ENCODE results near the gene MAP3K12. TPM values are rescaled to one million over a fixed set of nuclear protein-coding genes. Genes with fewer than 3 reads are reported as not detected.

MAP3K12 gene
- polyA plus RNA-seq, 1 donor from 2014 or later: 82.0 TPM

DNA sequence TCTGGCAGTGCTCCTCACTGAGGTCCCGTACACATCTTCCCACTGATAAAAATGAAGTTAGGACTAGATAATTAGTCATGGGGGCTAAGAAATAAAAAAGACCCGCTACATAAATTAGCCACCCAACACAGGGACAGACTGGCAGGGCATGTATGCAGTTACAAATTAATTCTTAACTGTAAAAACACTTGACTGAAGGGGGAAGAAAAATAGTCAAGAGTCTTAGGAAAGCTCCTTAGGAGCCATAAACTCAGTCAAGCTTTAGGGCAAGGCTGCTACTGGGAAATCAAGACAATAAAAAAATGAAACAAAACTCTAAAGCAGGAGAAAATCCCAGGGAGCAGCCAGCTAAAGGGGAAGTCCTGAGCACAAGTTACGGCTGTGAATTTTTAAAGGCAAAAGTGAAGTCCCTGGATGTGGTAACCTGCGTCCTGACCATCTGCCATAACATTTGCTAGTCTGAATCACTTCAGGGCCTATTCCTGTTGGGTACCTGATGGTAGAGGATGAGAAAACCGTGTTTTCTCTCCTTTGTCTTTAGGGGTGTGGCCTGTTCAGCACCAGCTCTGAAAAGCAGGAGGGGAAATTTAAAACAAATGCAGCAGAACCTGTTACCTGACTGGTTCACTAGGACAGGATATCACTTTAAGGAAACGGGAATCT lies 15.5 kb upstream of the MAP3K12 start:
- Histone ChIP-seq H3K27me3 (ENCODE audit: insufficient read depth, low read depth, low read length) (no peaks in the 10 kb centered on the region), H3K79me2 (replicated peaks; ENCODE audit: insufficient read depth, low read length) (no peaks in the 10 kb centered on the region), H3K9me2 (ENCODE audit: insufficient read depth, low read length) (no peaks in the 10 kb centered on the region), H3K9me3 (ENCODE audit: low read length) (no peaks in the 10 kb centered on the region), H3K9ac (ENCODE audit: low read length) (no peak overlapping the region), H3K4me3 (ENCODE audit: low read length) (no peak overlapping the region), H4K20me1 (ENCODE audit: insufficient read depth) (no peaks in the 10 kb centered on the region), H3K4me2 (ENCODE audit: low read length) (no peak overlapping the region), H2AFZ (ENCODE audit: low read depth, low read length) (no peak overlapping the region), H3F3A (ENCODE audit: insufficient read depth, low read length, poor library complexity, severe bottlenecking) (no peaks in the 10 kb centered on the region), H3K27ac (ENCODE audit: low read length) (no peak overlapping the region), H3K36me3 (ENCODE audit: insufficient read depth, low read length) (no peaks in the 10 kb centered on the region)
- TF ChIP-seq POLR2AphosphoS5 (IDR thresholded peaks at IDR 0.05) (no peak), EP300 (conservative IDR thresholded peaks at IDR 0.05; ENCODE audit: poor library complexity, severe bottlenecking) (no peak), EZH2 (IDR thresholded peaks at IDR 0.05; ENCODE audit: borderline replicate concordance, insufficient read depth, low read length, poor library complexity, severe bottlenecking) (no peak), SMC3 (conservative IDR thresholded peaks at IDR 0.05; ENCODE audit: poor library complexity) (no peak), TAF1 (IDR thresholded peaks at IDR 0.05; ENCODE audit: low read depth) (no peak), MXI1 (conservative IDR thresholded peaks at IDR 0.05; ENCODE audit: poor library complexity, severe bottlenecking) (no peak), RAD21 (conservative IDR thresholded peaks at IDR 0.05) (no peak)
- TF ChIP-seq, protein P1, sequence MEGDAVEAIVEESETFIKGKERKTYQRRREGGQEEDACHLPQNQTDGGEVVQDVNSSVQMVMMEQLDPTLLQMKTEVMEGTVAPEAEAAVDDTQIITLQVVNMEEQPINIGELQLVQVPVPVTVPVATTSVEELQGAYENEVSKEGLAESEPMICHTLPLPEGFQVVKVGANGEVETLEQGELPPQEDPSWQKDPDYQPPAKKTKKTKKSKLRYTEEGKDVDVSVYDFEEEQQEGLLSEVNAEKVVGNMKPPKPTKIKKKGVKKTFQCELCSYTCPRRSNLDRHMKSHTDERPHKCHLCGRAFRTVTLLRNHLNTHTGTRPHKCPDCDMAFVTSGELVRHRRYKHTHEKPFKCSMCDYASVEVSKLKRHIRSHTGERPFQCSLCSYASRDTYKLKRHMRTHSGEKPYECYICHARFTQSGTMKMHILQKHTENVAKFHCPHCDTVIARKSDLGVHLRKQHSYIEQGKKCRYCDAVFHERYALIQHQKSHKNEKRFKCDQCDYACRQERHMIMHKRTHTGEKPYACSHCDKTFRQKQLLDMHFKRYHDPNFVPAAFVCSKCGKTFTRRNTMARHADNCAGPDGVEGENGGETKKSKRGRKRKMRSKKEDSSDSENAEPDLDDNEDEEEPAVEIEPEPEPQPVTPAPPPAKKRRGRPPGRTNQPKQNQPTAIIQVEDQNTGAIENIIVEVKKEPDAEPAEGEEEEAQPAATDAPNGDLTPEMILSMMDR (IDR thresholded peaks at IDR 0.05; ENCODE audit: poor library complexity, severe bottlenecking): no peak
- TF ChIP-seq, protein P2, sequence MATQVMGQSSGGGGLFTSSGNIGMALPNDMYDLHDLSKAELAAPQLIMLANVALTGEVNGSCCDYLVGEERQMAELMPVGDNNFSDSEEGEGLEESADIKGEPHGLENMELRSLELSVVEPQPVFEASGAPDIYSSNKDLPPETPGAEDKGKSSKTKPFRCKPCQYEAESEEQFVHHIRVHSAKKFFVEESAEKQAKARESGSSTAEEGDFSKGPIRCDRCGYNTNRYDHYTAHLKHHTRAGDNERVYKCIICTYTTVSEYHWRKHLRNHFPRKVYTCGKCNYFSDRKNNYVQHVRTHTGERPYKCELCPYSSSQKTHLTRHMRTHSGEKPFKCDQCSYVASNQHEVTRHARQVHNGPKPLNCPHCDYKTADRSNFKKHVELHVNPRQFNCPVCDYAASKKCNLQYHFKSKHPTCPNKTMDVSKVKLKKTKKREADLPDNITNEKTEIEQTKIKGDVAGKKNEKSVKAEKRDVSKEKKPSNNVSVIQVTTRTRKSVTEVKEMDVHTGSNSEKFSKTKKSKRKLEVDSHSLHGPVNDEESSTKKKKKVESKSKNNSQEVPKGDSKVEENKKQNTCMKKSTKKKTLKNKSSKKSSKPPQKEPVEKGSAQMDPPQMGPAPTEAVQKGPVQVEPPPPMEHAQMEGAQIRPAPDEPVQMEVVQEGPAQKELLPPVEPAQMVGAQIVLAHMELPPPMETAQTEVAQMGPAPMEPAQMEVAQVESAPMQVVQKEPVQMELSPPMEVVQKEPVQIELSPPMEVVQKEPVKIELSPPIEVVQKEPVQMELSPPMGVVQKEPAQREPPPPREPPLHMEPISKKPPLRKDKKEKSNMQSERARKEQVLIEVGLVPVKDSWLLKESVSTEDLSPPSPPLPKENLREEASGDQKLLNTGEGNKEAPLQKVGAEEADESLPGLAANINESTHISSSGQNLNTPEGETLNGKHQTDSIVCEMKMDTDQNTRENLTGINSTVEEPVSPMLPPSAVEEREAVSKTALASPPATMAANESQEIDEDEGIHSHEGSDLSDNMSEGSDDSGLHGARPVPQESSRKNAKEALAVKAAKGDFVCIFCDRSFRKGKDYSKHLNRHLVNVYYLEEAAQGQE (IDR thresholded peaks at IDR 0.05; ENCODE audit: borderline replicate concordance): no peak

DNA sequence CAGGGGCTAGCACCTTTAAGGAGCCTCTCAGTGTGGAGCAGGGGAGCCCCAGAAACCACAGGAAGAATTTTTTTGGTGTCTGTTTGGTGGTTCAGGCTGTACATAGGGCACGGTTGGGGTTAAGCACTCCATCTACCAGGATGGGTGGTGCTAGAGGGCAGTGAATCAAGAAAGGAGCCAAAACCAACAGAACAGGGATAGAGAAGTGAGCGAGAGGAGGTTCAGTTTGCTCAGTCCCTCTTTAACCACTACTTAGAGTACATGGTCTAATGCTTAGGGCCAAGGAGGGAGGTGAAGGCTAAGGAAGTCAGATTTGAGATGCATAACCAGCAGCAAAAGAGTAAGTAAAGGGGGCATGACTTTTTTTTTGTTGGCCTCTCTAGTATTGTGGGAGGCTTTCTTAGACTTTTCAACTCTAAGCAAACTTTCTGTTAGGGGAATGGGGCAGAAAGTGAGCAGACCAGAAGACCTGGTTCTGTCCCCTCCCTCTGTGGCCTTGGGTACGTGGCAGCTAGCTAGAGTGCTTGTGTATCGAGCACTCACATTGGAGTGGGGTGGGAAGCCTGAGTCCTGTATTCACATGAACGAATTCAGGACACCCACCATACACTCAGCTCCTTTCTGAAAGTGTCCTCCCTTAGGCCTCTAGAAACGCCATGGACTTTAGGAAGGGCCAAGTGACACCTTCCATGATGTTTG lies 14.6 kb upstream of the MAP3K12 start:
- no peaks in the 10 kb centered on the region for H3K36me3 ChIP-seq (ENCODE audit: insufficient read depth, low read length)
- no peak overlapping the region for H3K9ac ChIP-seq (ENCODE audit: low read length)
- H3K79me2 ChIP-seq (replicated peaks; ENCODE audit: insufficient read depth, low read length): no peaks in the 10 kb centered on the region
- H2AFZ ChIP-seq (ENCODE audit: low read depth, low read length): no peak overlapping the region
- H3F3A ChIP-seq (ENCODE audit: insufficient read depth, low read length, poor library complexity, severe bottlenecking): no peaks in the 10 kb centered on the region
- no peak overlapping the region for H3K4me2 ChIP-seq (ENCODE audit: low read length)
- TF ChIP-seq, protein P1 (IDR thresholded peaks at IDR 0.05; ENCODE audit: poor library complexity, severe bottlenecking): no peak
- TF ChIP-seq, protein P2 (IDR thresholded peaks at IDR 0.05; ENCODE audit: borderline replicate concordance): no peak
- no peak for TF ChIP-seq EP300 (conservative IDR thresholded peaks at IDR 0.05; ENCODE audit: poor library complexity, severe bottlenecking)
- TF ChIP-seq SMC3 (conservative IDR thresholded peaks at IDR 0.05; ENCODE audit: poor library complexity): no peak
- TF ChIP-seq EZH2 (IDR thresholded peaks at IDR 0.05; ENCODE audit: borderline replicate concordance, insufficient read depth, low read length, poor library complexity, severe bottlenecking): no peak
- no peak for TF ChIP-seq MXI1 (conservative IDR thresholded peaks at IDR 0.05; ENCODE audit: poor library complexity, severe bottlenecking)
- TF ChIP-seq POLR2AphosphoS5 (IDR thresholded peaks at IDR 0.05): no peak
- no peak for TF ChIP-seq TAF1 (IDR thresholded peaks at IDR 0.05; ENCODE audit: low read depth)
- no peak for TF ChIP-seq RAD21 (conservative IDR thresholded peaks at IDR 0.05)
- no peaks in the 10 kb centered on the region for H4K20me1 ChIP-seq (ENCODE audit: insufficient read depth)
- no peaks in the 10 kb centered on the region for H3K27me3 ChIP-seq (ENCODE audit: insufficient read depth, low read depth, low read length)
- H3K4me3 ChIP-seq (ENCODE audit: low read length): no peak overlapping the region
- H3K9me3 ChIP-seq (ENCODE audit: low read length): no peaks in the 10 kb centered on the region
- H3K9me2 ChIP-seq (ENCODE audit: insufficient read depth, low read length): no peaks in the 10 kb centered on the region
- H3K27ac ChIP-seq (ENCODE audit: low read length): no peak overlapping the region

All from neural cell (in vitro differentiated cells).